ENCODE data around the gene ARPP21.

ARPP21 gene

DNA sequence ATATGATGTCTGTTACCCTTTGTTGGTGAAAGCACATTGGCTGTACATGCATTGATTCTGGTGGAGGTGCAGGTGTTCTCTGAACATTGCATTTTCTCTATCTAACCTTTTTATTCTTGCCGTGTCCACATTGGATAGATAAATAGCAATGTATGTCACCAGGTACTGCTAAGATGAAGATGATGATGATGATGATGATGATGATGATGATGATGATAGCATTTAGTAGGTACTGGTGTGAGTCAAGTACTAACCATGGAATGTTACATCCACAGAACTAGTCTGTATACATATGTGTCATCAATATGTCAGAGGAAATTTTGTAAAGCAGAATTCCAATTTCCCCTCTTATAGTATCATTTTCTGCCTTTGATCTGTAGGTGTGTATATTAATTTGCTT lies 36.3 kb downstream of the ARPP21 start:
- no peak for DNase-seq (ENCODE audit: low read depth in 2 of 2)

DNA sequence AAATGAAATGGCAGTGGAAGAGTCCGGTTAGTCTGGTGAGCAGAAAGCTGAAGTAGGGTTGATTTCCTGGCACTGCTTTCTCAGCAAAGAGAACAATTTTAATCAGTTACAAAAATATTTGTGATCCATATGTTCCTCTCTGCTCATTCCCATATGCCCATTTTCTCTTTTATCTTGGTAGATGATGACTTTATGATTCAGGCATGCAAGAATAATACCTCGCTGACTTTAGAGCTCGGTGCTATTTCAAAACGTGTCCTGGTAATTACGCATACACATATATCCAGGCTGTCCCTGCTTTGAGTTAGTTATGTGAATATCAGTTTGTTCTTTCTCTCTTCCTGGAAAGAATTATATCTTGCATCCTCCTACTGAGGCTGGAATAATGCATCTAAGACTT lies 38.5 kb downstream of the ARPP21 start:
- no peak for DNase-seq (ENCODE audit: low read depth in 2 of 2)

DNA sequence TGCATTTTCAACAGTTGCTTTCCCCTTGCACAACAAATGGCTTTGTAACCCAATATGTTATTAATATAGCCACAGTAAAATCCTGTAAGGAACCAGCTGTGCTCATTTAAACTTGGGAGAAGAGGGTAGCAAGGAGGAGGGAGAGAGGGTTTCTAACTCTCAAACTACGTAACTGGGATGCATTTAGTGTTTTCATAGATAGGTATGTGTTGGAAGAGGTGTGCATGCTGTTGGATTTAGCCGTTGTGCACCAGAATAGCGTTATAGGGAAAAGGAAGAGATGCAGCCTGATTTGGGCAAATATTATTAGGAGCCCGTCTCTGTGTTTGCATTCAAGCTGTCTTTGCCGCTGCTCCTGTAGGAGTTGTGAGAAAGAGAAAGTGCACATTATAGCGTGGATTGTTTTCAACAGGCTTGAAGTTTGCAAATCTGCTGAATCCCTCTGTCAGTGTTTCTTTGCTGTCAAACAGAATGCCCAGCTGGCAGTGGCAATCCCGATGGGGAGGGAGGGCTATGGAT lies 39.4 kb downstream of the ARPP21 start:
- DNase-seq (ENCODE audit: low read depth in 2 of 2): no peak

DNA sequence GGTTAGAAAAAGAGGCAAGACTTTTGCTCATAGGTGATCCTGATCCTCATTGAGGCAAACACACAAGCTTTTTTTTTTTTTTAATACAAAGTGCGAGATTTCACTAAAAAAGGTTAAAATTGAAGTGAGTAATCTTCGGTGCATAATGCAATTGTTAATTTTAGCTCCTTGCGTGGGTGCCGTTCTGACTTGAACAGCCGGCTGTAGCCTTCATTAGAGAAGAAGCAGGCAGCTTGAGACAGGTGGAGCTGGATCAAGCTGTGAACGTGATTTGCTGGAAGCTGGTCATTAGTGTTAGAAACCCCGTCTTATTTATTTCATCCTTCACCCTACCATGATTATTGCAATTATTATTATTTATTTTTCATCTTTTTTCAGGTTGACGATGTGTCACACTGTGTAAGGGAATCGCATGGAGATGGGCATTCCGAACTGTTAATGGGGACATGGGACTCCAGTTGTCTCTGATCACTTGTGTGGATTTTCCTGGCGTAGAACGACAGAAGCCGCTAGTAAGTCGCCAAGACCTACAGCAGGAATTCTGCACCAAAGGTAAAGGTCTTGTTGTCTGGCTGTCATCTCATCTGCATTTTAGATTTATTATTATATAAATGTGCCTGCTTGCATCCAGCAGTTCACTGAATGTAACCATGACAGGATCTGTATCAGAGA lies 40.2 kb downstream of the ARPP21 start:
- no peak for DNase-seq (ENCODE audit: low read depth in 2 of 2)

DNA sequence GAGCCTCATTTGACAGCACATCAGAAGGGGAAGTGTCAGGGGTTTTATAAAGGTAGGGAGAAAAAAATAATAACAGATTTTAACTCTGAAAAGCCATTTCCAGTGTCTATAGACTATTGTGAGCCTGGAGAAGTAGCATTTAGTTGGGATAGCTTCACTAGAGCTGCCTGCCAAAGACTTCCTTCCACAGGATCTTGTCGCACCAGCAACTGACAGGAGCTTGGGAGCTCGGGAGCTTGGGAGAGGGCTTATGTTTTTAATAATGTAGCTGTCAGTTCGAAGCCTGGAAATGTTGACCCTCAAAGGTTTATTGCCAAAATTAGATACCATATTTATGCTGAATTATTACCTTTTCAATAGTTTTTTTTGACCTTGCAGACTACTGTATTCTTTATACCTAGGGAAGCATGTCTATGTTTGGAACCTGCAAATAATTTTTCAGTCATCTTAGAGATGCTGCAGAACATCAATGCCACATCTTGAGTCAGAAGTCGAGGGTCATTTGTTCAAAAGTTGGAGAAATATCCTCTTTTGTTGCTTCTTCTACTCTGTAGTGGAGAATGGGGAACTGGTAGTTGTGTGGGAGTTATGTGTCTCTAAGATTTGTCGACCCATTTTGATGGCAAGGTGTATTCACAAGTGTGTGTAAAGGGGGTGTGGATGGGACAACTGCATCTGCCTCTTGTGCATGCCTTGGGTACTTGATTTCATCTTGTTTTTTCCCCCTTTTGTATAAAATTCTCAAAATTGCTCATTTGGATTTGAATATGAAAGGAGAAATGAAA lies 41.7 kb downstream of the ARPP21 start:
- no peak for DNase-seq (ENCODE audit: low read depth in 2 of 2)

DNA sequence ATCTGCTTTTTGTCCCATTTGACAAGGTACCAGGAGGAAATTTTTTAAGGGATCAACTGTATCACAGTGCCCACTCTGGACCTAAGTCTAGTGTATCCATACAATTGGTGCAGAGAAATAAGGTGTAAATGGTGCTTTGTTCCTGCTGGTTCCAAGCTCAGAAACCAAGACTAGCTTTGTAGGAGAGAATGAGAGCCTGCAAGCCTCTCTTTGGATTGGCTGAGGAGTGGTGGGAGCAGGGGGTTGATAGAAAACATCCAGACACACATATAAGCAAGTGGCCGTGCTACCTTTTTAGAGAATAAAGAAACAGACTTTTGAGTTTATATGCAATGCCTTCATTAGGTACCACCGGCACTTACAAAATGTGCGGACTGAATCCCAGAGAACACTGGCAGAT lies 45.8 kb downstream of the ARPP21 start:
- no peak for DNase-seq (ENCODE audit: low read depth in 2 of 2)

DNA sequence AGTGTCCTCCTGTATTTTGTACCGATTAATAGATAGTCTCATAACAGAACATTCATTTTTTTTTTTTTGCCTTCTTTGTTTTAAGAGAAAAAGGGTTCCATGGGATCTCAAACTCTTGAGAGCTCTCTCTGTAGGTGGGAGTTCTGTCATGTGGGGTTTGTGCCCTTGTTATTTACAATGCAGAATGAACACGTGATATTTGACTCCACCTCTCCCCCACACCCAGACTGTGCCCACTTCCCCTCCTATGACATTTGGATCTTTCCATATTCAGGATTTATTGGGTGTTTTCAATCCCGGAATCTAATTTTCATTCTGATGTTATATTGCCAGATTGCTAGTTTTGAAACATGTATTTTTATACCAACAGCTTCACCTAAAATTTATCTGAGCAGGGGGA lies 49.5 kb downstream of the ARPP21 start:
- DNase-seq (ENCODE audit: low read depth in 2 of 2): no peak

DNA sequence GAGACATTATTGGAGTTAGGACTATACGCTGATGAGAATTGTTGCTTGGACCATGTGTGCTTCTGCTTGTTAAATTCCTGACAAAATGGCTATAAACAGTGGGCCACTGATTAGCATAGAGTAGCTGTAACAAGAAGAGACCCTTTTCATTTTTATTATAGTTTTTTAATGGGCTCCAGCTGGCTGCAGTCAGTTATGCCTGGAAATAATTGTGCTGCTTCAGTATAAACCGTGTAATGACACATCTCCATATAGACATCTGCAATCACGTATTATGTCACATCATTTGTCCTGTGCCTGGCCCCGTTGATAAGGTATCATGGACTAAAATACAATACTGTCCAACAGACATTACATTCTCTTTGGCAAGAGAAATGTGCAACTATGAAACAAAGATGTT lies 50.9 kb downstream of the ARPP21 start:
- no peak for DNase-seq (ENCODE audit: low read depth in 2 of 2)

DNA sequence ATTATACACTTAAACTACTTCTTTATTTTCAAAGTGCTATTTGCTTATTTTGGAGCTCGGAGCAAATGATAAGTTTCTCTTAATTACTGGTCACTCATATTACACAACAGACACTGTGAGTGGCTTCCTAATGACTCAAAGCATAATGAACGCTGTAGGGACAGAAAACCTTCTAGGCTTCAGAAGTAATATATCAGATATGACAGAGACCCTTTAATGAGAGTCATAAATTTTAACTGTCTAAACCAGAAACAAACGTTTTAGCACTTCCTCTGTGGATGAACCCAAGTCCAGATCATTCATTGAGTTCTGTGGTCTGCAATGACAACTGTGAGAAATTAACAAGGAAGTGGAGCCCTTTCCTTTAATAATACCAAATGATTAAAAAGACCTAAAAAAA lies 66.6 kb downstream of the ARPP21 start:
- DNase-seq (ENCODE audit: low read depth in 2 of 2): no peak

DNA sequence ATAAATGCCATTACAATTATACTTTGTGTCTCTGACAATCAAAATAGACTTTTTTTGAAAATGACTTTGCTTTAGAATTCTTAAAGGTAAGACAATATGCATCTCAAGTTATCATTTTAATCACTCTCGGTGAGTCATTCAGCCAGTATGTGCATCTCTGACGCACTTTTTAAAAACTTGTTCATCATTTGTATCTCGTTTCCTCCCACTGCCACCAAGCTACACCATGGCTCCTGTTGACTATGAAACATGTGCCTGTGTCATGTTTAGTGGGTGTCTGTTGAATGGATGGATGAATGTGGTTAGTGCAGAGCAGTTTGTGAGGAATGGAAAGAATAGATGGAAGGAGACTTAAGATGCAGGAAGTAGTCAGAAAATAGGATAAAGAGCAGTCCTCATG lies 68.6 kb downstream of the ARPP21 start:
- DNase-seq (ENCODE audit: low read depth in 2 of 2): no peak

DNA sequence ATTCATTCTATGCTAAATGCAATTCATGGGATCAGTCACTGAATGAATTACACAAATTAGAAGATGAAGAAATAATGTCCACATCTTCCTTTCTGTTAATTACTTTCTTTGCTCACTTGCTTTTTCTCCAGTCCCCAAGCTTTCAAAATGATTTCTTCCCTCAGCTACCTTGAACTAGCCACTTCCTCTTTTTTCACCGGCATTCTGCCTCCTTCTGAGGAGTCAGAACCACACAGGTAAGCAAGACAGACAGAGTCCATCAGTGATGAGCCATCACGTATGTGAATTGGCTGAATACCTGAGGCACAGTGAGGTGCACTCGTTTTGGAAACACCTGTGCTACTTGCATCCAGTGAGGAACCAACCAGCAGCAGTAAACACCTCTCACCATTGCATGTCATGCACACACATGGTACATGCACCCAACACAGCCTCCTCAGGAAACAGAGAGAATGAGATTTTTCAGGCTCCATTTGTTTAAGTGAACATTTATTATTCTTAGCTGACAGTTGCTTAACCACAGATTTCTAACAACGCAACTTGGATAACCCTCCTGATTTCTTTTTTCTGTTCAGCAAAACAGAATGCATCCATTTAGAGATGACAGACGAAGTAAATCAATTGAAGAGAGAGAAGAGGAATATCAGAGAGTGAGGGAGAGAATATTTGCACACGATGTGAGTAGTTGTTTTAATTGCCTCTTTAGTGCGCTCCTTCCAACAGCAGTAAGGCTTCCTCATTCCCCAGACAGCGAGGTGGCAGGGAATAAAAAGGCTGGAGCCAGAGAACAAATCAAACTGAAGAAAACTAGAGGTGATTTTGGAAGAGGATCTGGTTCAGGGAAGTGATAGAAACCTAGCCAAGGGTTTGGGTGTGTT lies 69.3 kb downstream of the ARPP21 start:
- DNase-seq (ENCODE audit: low read depth in 2 of 2): no peak

DNA sequence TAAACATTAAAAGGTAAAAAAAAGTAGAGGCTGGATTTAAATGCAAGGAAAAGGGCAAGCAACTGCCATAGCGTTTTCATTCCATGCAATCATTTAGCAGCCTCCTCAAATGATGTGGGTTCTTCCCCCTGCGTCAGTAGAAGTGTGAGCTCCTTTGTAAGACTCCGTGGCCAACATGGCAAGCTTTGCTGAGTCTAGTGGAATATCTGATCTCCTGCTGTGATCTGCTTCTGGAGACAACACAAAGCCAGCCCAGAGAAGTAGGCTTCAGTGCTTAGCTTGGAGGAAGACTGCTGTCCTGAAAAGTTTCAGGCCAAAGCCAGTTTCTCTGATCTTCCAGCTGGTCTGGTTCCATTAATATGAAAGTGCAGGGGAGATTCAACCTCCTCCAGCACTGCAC lies 70.4 kb downstream of the ARPP21 start:
- no peak for DNase-seq (ENCODE audit: low read depth in 2 of 2)

DNA sequence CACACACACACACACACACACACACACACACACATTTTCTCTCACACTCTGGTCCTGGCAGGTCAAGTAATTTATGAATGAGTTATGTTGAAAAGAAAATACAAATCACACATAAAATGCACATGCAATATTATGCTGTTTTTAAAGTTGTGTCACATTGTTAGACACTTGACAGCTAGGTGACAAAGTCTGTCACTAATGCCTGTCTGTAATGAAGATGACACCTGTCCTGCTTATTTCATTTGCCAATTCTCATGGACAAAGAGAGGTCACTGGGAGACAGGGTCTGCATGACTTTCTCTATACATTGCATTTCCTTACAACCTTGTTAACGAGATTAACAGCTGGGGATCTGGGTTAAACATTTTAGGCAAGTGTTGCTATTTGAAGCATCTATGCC lies 71.2 kb downstream of the ARPP21 start:
- no peak for DNase-seq (ENCODE audit: low read depth in 2 of 2)

DNA sequence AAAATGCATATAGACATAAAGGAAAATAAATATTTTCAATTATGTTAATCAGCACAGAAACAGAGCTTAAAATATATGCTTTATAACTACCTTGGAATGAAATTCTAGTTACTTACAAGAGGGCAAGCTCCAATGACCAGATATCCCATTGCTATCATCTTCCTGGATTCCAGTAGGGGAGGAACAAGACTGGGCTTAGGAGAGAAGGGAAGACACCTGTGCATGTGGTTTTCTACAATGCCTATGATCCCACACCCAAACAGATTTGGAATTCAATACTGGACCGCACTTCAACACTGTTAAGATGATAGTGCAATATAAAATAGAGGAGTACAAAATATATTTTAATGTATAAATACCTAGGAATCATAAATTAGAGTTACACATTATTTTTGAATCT lies 79.6 kb downstream of the ARPP21 start:
- no peak for DNase-seq (ENCODE audit: low read depth in 2 of 2)

DNA sequence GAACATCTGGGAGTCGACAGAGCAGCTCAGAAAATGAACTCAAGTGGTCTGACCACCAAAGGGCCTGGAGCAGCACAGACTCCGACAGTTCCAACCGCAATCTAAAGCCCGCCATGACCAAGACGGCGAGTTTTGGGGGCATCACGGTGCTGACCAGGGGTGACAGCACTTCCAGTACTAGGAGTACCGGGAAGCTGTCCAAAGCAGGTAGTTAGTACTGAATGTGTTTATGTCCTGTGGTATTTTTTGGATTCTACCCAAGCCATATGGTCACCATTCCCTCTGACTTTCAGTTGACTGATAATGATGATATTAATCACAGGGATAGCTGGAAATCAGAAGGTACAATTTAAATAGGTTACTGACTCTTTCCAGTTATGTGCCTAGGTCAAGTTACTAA lies 82.3 kb downstream of the ARPP21 start:
- DNase-seq (ENCODE audit: low read depth in 2 of 2): no peak

DNA sequence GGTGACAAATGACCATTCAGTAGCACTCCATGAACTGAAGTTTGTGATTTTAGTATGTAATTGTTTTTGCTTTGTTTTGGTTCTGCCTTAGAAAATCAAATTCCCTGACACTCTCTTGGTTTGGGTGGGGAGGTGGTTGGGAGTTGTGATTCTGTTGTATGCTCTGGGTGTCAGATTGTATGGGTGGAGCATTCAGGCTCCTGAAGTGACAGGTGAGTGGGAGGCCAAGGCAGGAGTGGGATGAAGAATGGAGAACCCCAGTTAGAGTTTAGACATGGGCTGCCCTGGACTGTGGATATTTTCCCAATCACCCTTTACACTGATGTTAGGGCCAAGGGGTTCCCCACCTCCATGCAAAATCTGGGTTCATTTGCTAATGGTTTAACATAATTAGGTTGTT lies 83.6 kb downstream of the ARPP21 start:
- DNase-seq (ENCODE audit: low read depth in 2 of 2): no peak

DNA sequence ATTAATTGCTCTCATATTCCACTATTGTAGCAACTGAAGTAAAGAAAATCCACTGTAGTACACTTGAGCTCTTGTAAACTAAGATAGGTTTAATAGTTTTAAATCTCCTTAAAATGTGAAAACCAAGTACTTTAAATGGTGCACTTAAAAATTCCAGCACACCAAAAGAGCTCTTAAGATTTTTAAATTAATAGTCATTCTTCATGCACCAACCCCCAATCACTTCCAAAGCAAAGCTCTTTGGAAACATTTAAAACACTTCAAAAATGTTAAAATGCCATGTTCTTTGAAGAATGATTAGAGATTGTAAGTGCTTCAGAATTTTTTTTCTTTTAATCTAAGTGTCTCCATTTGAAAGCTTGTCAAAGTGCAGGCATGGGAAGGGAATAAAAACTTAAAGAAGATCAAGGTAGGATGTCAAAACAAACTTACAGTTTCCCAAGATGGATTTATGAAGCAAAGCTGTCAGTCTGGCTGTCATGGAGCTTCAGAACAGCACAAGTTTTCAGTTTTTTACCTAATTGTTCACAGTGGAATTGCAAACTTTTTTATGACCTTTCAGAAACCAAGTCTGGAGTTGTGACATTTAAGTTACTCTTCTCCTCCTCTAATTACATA lies 84.3 kb downstream of the ARPP21 start:
- no peak for DNase-seq (ENCODE audit: low read depth in 2 of 2)

DNA sequence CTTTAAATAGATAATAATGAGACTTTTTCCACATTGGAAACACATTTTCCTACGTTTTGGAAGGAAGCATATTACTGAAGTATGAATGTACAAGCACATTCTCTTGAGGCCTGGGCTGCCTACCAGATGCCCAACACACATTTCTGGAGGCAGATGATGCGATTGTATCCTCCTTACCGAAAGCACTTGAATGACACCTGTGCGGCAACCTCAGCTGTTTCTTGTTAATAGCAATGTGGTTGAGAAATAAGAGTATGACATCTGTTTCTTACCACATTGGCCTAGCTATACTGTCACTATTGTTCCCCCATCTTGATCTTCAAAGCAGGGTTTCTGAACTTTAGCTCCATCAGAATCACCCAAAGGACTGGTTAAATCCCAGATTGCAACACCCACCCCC lies 84.8 kb downstream of the ARPP21 start:
- DNase-seq (ENCODE audit: low read depth in 2 of 2): no peak

DNA sequence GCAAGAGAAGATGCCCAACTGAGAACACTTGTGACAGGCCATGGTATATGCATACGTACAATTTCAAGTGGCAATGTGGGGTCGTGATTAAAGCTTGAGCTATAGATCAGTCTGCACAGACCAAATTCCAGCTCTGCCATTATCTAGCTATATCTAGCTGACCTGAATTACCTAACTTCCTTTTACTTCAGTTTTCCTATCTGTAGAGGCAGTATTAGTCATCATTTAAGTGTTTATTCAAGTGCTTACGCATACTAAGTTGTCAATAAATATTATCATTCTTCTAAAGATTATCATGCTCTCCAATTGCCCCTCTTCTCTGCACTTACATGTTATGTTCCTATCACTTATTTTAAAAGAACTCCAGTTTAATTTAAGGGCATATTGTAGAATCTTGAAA lies 87.9 kb downstream of the ARPP21 start:
- DNase-seq (ENCODE audit: low read depth in 2 of 2): no peak

DNA sequence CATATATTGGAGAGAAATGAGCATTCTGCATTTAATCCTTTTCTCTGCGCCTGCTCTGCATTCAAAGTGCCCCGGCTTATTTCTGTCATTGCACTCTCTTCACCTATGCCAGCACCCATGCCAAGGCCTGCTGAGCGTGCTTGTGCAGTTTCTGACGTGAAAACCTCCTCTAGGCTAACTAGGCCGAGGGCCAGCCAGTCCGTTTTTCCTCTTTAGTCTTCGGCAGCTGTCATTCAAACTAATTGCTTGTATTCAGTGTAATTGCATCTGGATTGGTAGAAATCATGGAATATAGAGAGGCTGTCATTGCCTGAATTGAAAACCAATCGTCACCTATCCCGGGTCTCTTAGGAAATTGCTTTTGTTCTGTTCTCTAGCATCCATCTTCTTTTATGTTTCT lies 94.0 kb downstream of the ARPP21 start:
- DNase-seq (ENCODE audit: low read depth in 2 of 2): no peak

DNA sequence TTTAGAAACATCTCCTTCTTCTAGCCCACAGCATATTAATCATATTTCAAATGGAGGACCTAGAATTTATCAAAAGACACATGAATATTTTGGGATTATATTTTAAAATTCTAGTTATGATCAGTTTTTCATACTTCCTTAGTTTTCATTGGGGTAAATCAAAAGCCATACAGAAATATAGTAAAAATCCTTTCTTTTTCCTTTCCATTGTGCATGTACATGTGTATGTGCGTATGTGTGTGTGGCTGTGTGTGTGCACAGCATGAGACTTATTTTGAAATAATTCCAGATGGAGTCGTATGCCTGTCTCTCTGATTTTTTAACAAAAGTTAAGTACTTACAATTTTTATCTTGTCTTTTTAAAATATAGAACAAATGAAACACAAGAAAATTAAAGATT lies 94.5 kb downstream of the ARPP21 start:
- DNase-seq (ENCODE audit: low read depth in 2 of 2): no peak

DNA sequence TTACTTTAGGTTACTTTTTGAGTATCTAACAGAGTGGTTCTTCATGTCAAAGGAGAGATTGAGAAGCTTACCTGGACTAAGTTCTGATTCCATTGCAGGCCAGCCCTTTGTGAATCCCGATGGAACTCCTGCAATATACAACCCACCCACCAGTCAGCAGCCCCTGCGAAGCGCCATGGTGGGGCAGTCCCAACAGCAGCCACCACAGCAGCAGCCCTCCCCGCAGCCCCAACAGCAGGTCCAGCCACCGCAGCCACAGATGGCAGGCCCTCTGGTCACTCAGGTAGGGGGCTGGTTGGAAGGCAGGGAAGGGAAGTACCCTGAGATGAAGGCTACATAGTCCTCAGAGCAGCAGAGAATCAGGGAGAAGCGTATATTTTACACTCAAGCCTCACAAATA lies 97.8 kb downstream of the ARPP21 start:
- no peak for DNase-seq (ENCODE audit: low read depth in 2 of 2)

All from stimulated activated CD8-positive, alpha-beta memory T cell treated with anti-CD3 and anti-CD28 coated beads, Interleukin-7, amount 100 ng/mL, for 4 hours (primary cell).